Hepatic stellate cell (primary cell): ENCODE results near the gene KIF20B.
"Not testable (repeated sequence)": the region's sequence is repeated elsewhere in the genome, so short reads cannot be mapped to it uniquely, and the experiment has no call there.

Experiments used
- DNase-seq: peaks from one replicate; pipeline ENCODE4 v3.0.0; 2011; ENCODE audit warnings: low spot score

The KIF20B gene

GRCh38 chr10:89776665-89777064, 75.3 kb downstream of the KIF20B start:
- DNase-seq, result no peak

- no peak for DNase-seq
These were observed 81.1 kb downstream of the KIF20B start for GRCh38 chr10:89782470-89782869.

GRCh38 chr10:89783406-89783805, 82.0 kb downstream of the KIF20B start:
- no peak for DNase-seq

- no peak for DNase-seq
These were observed 83.7 kb downstream of the KIF20B start for GRCh38 chr10:89785095-89785494.

- DNase-seq, result no peak
These were observed 87.9 kb downstream of the KIF20B start for GRCh38 chr10:89789188-89789877.

GRCh38 chr10:89792187-89792586, 90.8 kb downstream of the KIF20B start:
- DNase-seq, result no peak

GRCh38 chr10:89793649-89794254, 92.4 kb downstream of the KIF20B start:
- DNase-seq, result peak; percentile 36

- no peak for DNase-seq
These were observed 94.5 kb downstream of the KIF20B start for GRCh38 chr10:89795840-89796239.

- DNase-seq, result no peak
These were observed 96.7 kb downstream of the KIF20B start for GRCh38 chr10:89798092-89798491.

- DNase-seq, result no peak
These were observed 98.2 kb downstream of the KIF20B start for GRCh38 chr10:89799573-89799972.

- no peak for DNase-seq
These were observed 104.2 kb downstream of the KIF20B start for GRCh38 chr10:89805599-89806013.

- no peak for DNase-seq
These were observed 107.5 kb downstream of the KIF20B start for GRCh38 chr10:89808842-89809241.

GRCh38 chr10:89809766-89810165, 108.4 kb downstream of the KIF20B start:
- no peak for DNase-seq

- no peak for DNase-seq
These were observed 109.6 kb downstream of the KIF20B start for GRCh38 chr10:89810908-89811525.

GRCh38 chr10:89813546-89813945, 112.2 kb downstream of the KIF20B start:
- no peak for DNase-seq

- DNase-seq, result no peak
These were observed 112.9 kb downstream of the KIF20B start for GRCh38 chr10:89814278-89814677.

- DNase-seq, result no peak
These were observed 113.9 kb downstream of the KIF20B start for GRCh38 chr10:89815049-89815853.

GRCh38 chr10:89819008-89819407, 117.6 kb downstream of the KIF20B start:
- not testable (repeated sequence) for DNase-seq
